IMR-90 (cell line): ENCODE measurements around the gene KIF1A. TPM values are rescaled to one million over a fixed set of nuclear protein-coding genes. Genes with fewer than 3 reads are reported as not detected.

Experiments
- ATAC-seq: fragments of 200-7000 bp; cut with Tn5 transposase; 2 replicates; pipeline ENCODE4 v1.9.1; 2020; ENCODE audit warnings: low read depth, mild to moderate bottlenecking, moderate library complexity
- BruUV-seq: library from RNA; stranded (reverse); fragments of 400-500 nt; replicated peaks from 2 replicates; lab custom pipeline; 2021; lab: Mats Ljungman, UMichigan
- CTCF ChIA-PET: fragments of 300-600 bp; formaldehyde crosslinking; extraction: SDS; loops from one replicate; lab custom pipeline; 2021; ENCODE audit warnings: antibody characterized with exemption; lab: Yijun Ruan, JAX
- POLR2A ChIA-PET: fragments of 300-600 bp; sonication (Branson Sonifier 250); formaldehyde crosslinking; loops from one replicate; lab custom pipeline; 2022; ENCODE audit warnings: antibody characterized with exemption; ENCODE audit not compliant: unreplicated experiment; lab: Charles Lee
- DNase-seq: peaks from one replicate; pipeline ENCODE4 v3.0.0; 2013
- H2AFZ ChIP-seq: replicated peaks from 2 replicates; pipeline ENCODE3; 2013; ENCODE audit warnings: low read length, mild to moderate bottlenecking; ENCODE audit not compliant: poor library complexity
- H2AK5ac ChIP-seq: 2 replicates; pipeline ENCODE4 v1.6.1; 2013; ENCODE audit warnings: low read depth, low read length, inconsistent platforms
- H2AK9ac ChIP-seq: replicated peaks from 2 replicates; pipeline ENCODE3; 2013; ENCODE audit warnings: mild to moderate bottlenecking, low read depth, low read length, moderate library complexity; ENCODE audit not compliant: poor library complexity
- H2BK120ac ChIP-seq: 2 replicates; pipeline ENCODE4 v1.6.1; 2013; ENCODE audit warnings: low read depth, low read length, inconsistent platforms
- H2BK15ac ChIP-seq: 3 replicates; pipeline ENCODE4 v1.6.1; 2013; ENCODE audit warnings: low read depth, low read length, inconsistent platforms
- H2BK20ac ChIP-seq: 2 replicates; pipeline ENCODE4 v1.6.1; 2013; ENCODE audit warnings: low read depth, mild to moderate bottlenecking, inconsistent platforms, low read length, moderate library complexity
- H2BK5ac ChIP-seq: 2 replicates; pipeline ENCODE4 v1.6.1; 2013; ENCODE audit warnings: mild to moderate bottlenecking, low read depth, low read length, inconsistent platforms; ENCODE audit not compliant: poor library complexity, severe bottlenecking
- H3K14ac ChIP-seq: replicated peaks from 2 replicates; pipeline ENCODE4 v1.6.1; 2013; ENCODE audit warnings: low read depth, low read length, inconsistent platforms
- H3K18ac ChIP-seq: 2 replicates; pipeline ENCODE4 v1.6.1; 2013; ENCODE audit warnings: low read depth, low read length, control low read depth
- H3K23ac ChIP-seq: 2 replicates; pipeline ENCODE4 v1.6.1; 2013; ENCODE audit warnings: low read depth, low read length, inconsistent platforms
- H3K27ac ChIP-seq: 2 replicates; pipeline ENCODE4 v1.5.1; 2013; ENCODE audit warnings: mild to moderate bottlenecking, control low read depth, low read length; ENCODE audit not compliant: insufficient read depth
- H3K27me3 ChIP-seq: 2 replicates; pipeline ENCODE4 v1.6.1; 2013; ENCODE audit warnings: low read length; ENCODE audit not compliant: control insufficient read depth, insufficient read depth
- H3K36me3 ChIP-seq: 2 replicates; pipeline ENCODE4 v1.6.1; 2013; ENCODE audit warnings: low read length, mixed read lengths; ENCODE audit not compliant: control insufficient read depth, insufficient read depth
- H3K4ac ChIP-seq: 2 replicates; pipeline ENCODE4 v1.6.1; 2013; ENCODE audit warnings: low read depth, low read length, inconsistent platforms
- H3K4me1 ChIP-seq: 2 replicates; pipeline ENCODE4 v1.6.1; 2013; ENCODE audit warnings: low read length, mixed read lengths; ENCODE audit not compliant: control insufficient read depth, insufficient read depth
- H3K4me2 ChIP-seq: 2 replicates; pipeline ENCODE4 v1.6.1; 2013; ENCODE audit warnings: low read depth, mild to moderate bottlenecking, control low read depth, low read length, moderate library complexity
- H3K4me3 ChIP-seq: 2 replicates; pipeline ENCODE4 v1.5.1; 2013; ENCODE audit warnings: low read depth, mild to moderate bottlenecking, control low read depth, low read length, moderate library complexity; ENCODE audit not compliant: insufficient read depth
- H3K56ac ChIP-seq: 2 replicates; pipeline ENCODE4 v1.6.1; 2013; ENCODE audit warnings: low read length, inconsistent platforms; ENCODE audit not compliant: insufficient read depth; ENCODE audit errors: extremely low read depth
- H3K79me1 ChIP-seq, 2 experiments: 2 replicates each; pipeline ENCODE4 v1.6.1; 2013; ENCODE audit warnings: low read length in 2 of 2, inconsistent platforms in 1 of 2, low read depth in 1 of 2
- H3K9ac ChIP-seq: 2 replicates; pipeline ENCODE4 v1.6.1; 2013; ENCODE audit warnings: low read depth, low read length, control low read depth
- H3K9me1 ChIP-seq: 2 replicates; pipeline ENCODE4 v1.6.1; 2013; ENCODE audit warnings: low read length, inconsistent platforms; ENCODE audit not compliant: insufficient read depth
- H3K9me3 ChIP-seq: 2 replicates; pipeline ENCODE4 v1.6.1; 2013; ENCODE audit warnings: low read length; ENCODE audit not compliant: control insufficient read depth, insufficient read depth
- H4K20me1 ChIP-seq: 2 replicates; pipeline ENCODE4 v1.6.1; 2013; ENCODE audit warnings: low read length, inconsistent platforms; ENCODE audit not compliant: insufficient read depth
- H4K5ac ChIP-seq: 2 replicates; pipeline ENCODE4 v1.6.1; 2013; ENCODE audit warnings: mild to moderate bottlenecking, low read depth, low read length, control low read depth
- H4K8ac ChIP-seq, 2 experiments: 2 replicates each; pipeline ENCODE4 v1.6.1; 2013; ENCODE audit warnings: low read depth in 2 of 2, low read length in 2 of 2, control low read depth in 1 of 2, inconsistent platforms in 1 of 2
- H4K91ac ChIP-seq: 2 replicates; pipeline ENCODE4 v1.6.1; 2013; ENCODE audit warnings: low read depth, low read length, inconsistent platforms; ENCODE audit not compliant: insufficient read depth
- BHLHE40 ChIP-seq: fragments of 150-350 bp; IDR thresholded peaks from 2 replicates; pipeline ENCODE4 v1.6.1; 2016; ENCODE audit warnings: mild to moderate bottlenecking, low read depth, low read length
- CEBPB ChIP-seq: IDR thresholded peaks from 2 replicates; pipeline ENCODE4 v1.6.1; 2012; ENCODE audit warnings: low read depth, low read length, improper control_type of control experiment
- CHD1 ChIP-seq: IDR thresholded peaks from 2 replicates; pipeline ENCODE4 v1.6.1; 2012; ENCODE audit warnings: low read depth, low read length, improper control_type of control experiment
- ELK1 ChIP-seq: fragments of 150-350 bp; IDR thresholded peaks from 2 replicates; pipeline ENCODE4 v1.6.1; 2016; ENCODE audit warnings: low read depth, mild to moderate bottlenecking, low read length, moderate library complexity, borderline replicate concordance
- FOS ChIP-seq: fragments of 150-350 bp; IDR thresholded peaks from 2 replicates; pipeline ENCODE4 v1.6.1; 2016; ENCODE audit warnings: low read depth, low read length
- MAFK ChIP-seq: IDR thresholded peaks from 2 replicates; pipeline ENCODE4 v1.6.1; 2012; ENCODE audit warnings: low read depth, low read length, improper control_type of control experiment
- MAZ ChIP-seq: IDR thresholded peaks from 2 replicates; pipeline ENCODE4 v1.6.1; 2012; ENCODE audit warnings: low read depth, mild to moderate bottlenecking, low read length, improper control_type of control experiment, moderate library complexity, borderline replicate concordance
- MXI1 ChIP-seq: IDR thresholded peaks from 2 replicates; pipeline ENCODE4 v1.6.1; 2012; ENCODE audit warnings: low read depth, mild to moderate bottlenecking, low read length, moderate library complexity, borderline replicate concordance
- NFE2L2 ChIP-seq: fragments of 150-350 bp; IDR thresholded peaks from 2 replicates; pipeline ENCODE4 v1.6.1; 2016; ENCODE audit warnings: low read depth, mild to moderate bottlenecking, low read length
- RAD21 ChIP-seq: IDR thresholded peaks from 2 replicates; pipeline ENCODE4 v1.6.1; 2012; ENCODE audit warnings: low read length, improper control_type of control experiment
- RCOR1 ChIP-seq: IDR thresholded peaks from 2 replicates; pipeline ENCODE4 v1.6.1; 2012; ENCODE audit warnings: mild to moderate bottlenecking, low read length, improper control_type of control experiment; ENCODE audit not compliant: insufficient replicate concordance
- RFX5 ChIP-seq: IDR thresholded peaks from 2 replicates; pipeline ENCODE4 v1.8.0; 2012; ENCODE audit warnings: low read depth, mild to moderate bottlenecking, low read length, moderate library complexity
- SMC3 ChIP-seq: fragments of 150-350 bp; IDR thresholded peaks from 2 replicates; pipeline ENCODE4 v1.6.1; 2016; ENCODE audit warnings: low read depth, mild to moderate bottlenecking, antibody characterized with exemption, low read length, moderate library complexity
- USF2 ChIP-seq: fragments of 150-350 bp; IDR thresholded peaks from 2 replicates; pipeline ENCODE4 v1.6.1; 2017; ENCODE audit warnings: mild to moderate bottlenecking, antibody characterized with exemption, low read length, low read depth
- WGBS, 2 experiments: methylation state at CpG; one replicate each; pipeline versions ENCODE4 v1.1.5 to v1.1.7; 2013; ENCODE audit warnings: missing lambda C conversion rate in 2 of 2; ENCODE audit not compliant: insufficient read length in 1 of 2; ENCODE audit errors: extremely low coverage in 2 of 2; 5-methylcytosine and 5-hydroxymethylcytosine counted together
- dilution Hi-C: fragments of 300-500 bp; cut with HindIII; formaldehyde crosslinking; loops from one replicate; pipeline ENCODE4 v1.14.3; 2018; ENCODE audit warnings: low sequenced_read_pairs; ENCODE audit not compliant: unreplicated experiment
- in situ Hi-C: fragments of 300-500 bp; cut with MboI; formaldehyde crosslinking; loops from 3 replicates; pipeline ENCODE4 v1.14.3; 2019; ENCODE audit warnings: low sequenced_read_pairs, inconsistent platforms, mixed read lengths
- intact Hi-C: fragments of 100-400 bp; cut with micrococcal nuclease; formaldehyde crosslinking; loops from 2 replicates; pipeline ENCODE4 v1.10.0; 2022
- polyA plus RNA-seq, 3 experiments: library from polyadenylated mRNA; depleted of rRNA; stranded (reverse); fragments of >200 nt; gene quantifications; 2 replicates each; pipeline ENCODE4 v1.2.3, GENCODE V29; 2012; ENCODE audit warnings: low replicate concordance in 1 of 3
- total RNA-seq: library from RNA; depleted of rRNA; stranded (reverse); fragments of >200 nt; gene quantifications from 2 replicates; pipeline ENCODE4 v1.2.3, GENCODE V29; 2012

Gene KIF1A
- total and polyA plus RNA-seq, 2 of the 4 experiments (the other 2 are of a cell fraction): under 0.01 TPM; not detected in 1

GRCh38 chr2:240861547-240861946, 41.5 kb upstream of the KIF1A start:
- dilution Hi-C loops: no loop called here
- BruUV-seq: no TSS peak
- H3K27me3 ChIP-seq: peaks cover 54% of the 10 kb centered on the region
- H2AK9ac ChIP-seq: no peak overlapping the region
- H3K9ac ChIP-seq: no peak overlapping the region
- H3K4me2 ChIP-seq: no peak overlapping the region
- H3K9me1 ChIP-seq: no peaks in the 10 kb centered on the region
- no peak overlapping the region for H2BK15ac ChIP-seq
- intact Hi-C loops: no loop called here
- H4K20me1 ChIP-seq: no peaks in the 10 kb centered on the region
- POLR2A ChIA-PET: no interaction called here
- CTCF ChIA-PET: interaction anchor here (1.3 kb wide), 1 partner anchor 10 kb away, joined by 6 read pairs; no protein-coding TSS in a partner anchor
- no peak overlapping the region for H2AFZ ChIP-seq
- ATAC-seq: no peak
- no peak overlapping the region for H4K91ac ChIP-seq
- no peaks in the 10 kb centered on the region for H3K4me1 ChIP-seq
- no peak overlapping the region for H2BK5ac ChIP-seq
- H3K9me3 ChIP-seq: no peaks in the 10 kb centered on the region
- H3K23ac ChIP-seq: no peak overlapping the region
- no peak overlapping the region for H3K27ac ChIP-seq
- H2BK120ac ChIP-seq: no peak overlapping the region
- no peak overlapping the region for H2AK5ac ChIP-seq
- H3K79me1 ChIP-seq: no peaks in the 10 kb centered on the region
- H4K8ac ChIP-seq: no peak overlapping the region
- WGBS, 2 experiments: no CpG with 5 or more reads among the region's 2 CpGs
- in situ Hi-C loops: loop anchor here (25.0 kb wide), 1 partner anchor 801 kb away; no protein-coding TSS in a partner anchor
- H3K4me3 ChIP-seq: no peak overlapping the region
- H4K5ac ChIP-seq: no peak overlapping the region
- no peaks in the 10 kb centered on the region for H3K36me3 ChIP-seq
- H3K56ac ChIP-seq: no peak overlapping the region
- H2BK20ac ChIP-seq: no peak overlapping the region
- DNase-seq: no peak
- H3K4ac ChIP-seq: no peak overlapping the region
- TF ChIP-seq CEBPB (no peak), ELK1 (no peak), CHD1 (no peak), BHLHE40 (no peak), RAD21 (no peak), NFE2L2 (no peak), MAFK (no peak), FOS (no peak), USF2 (no peak), MXI1 (no peak), RCOR1 (no peak), RFX5 (no peak), SMC3 (no peak), MAZ (no peak)
- no peak overlapping the region for H3K14ac ChIP-seq
- H3K18ac ChIP-seq: no peak overlapping the region
